Measurements from ENCODE around the gene GNG12.

The GNG12 gene

DNA sequence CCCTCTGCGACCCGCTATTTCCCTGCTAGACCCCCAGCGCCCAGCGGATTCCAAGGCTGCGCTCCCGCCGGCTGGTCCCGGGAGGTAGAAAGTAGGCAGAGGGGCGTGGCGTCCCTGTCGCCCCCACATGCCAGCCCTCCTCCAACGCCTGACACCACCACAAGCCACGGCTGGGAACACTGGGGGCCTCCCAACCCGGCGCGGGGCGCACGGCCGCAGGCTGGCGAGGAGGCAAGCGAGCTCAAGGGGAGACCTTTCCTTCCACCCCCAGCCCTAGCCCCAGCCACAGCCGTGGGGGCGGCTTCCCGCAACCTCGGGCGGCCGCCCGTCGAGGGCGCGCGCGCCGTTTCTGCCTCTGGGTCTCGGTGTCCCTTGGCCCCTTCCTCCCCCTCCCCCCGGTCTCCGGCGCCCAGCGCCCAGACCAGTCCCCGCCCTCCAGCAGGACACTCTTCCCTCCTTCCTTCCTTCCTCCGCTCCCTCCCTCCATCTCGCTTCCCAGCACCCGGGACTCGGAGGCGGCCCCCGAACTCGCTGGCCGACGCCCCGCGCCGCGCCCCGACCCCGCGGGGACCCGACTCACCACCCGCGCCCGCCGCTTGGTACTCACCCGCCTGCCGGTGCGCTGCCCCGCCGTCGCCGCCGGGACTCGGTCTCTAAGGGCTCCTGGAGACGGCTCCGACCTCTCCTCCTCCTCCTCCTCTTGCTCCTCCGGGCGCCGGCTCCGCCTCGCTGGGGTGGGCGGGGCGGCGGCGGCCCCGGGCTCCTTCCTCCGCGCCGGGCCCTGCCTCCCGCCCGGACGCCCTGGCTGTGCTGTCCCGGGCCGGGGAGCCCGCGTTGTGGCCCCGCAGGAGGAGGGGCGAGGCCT is at the start of gene GNG12:
TSS of gene GNG12 (minus strand) at position 731 of the 865 bp plus-strand sequence. CDS start 125,781 bp downstream, outside the sequence.
- DNase-seq (ENCODE audit: low read depth in 4 of 4, low spot score in 1 of 4), result peak in 1 of 4 experiments; percentile 32

DNA sequence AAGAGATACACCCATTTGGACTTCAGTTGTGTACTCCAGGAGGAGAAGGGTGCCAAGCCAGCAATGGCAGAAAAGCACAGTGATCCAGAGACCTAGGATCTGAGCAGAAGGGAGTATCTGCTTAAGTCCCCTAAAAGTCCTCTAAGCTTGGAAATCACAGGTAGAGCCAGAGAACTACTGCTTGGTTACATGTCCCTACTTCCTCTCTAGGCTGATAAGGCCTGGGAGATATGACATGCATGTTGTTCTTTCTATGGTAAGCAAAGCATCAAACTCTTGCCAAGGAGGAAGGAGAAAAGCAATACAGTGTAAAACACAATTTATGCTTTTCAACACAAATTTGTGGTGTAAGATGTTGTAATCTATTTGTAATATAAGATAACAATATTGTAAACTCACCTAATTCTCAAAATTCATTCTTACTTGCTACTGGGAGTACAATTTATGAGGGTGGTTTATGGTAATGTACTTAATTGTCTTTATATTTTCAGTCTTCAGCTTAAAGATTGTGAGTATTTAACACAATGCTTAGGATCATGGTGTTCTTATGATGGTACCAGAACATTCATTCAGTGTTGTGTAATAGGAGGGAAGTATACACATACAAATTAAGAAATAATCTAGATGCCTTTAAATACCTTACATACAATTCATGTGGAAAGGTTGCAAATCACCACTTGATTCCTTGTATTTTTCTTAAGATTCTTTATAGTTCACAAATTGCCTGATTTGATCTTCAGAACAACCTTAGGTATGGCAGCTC is 49.1 kb upstream of the GNG12 start:
- DNase-seq (ENCODE audit: low read depth in 4 of 4, low spot score in 1 of 4), result no peak

GRCh38 chr1:67880056-67880601 is 46.9 kb upstream of the GNG12 start:
- no peak for DNase-seq (ENCODE audit: low read depth in 4 of 4, low spot score in 1 of 4)

DNA sequence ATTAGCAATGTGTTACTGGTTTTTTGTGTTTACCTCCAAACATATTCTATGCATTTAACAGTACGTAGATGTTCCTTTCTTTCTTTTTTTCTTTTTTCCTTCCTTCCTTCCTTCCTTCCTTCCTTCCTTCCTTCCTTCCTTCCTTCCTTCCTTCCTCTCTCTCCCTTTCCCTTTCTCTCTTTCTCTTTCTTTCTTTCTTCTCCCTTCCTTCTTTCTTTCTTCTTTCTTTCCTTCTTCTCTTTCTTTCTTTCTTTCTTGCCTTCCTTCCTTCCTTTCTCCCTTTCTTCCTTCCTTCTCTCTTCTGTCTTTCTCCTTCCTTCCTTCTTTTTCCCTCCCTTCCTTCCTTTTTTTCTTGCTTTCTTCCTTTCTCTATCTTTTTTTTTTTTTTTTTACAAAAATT is 46.2 kb upstream of the GNG12 start:
- DNase-seq (ENCODE audit: low read depth in 4 of 4, low spot score in 1 of 4), result no peak

- DNase-seq (ENCODE audit: low read depth in 4 of 4, low spot score in 1 of 4), result no peak
Observed at GRCh38 chr1:67874501-67875111, 41.3 kb upstream of the GNG12 start.

GRCh38 chr1:67869233-67869632 is 36.0 kb upstream of the GNG12 start:
- DNase-seq (ENCODE audit: low read depth in 4 of 4, low spot score in 1 of 4), result no peak

DNA sequence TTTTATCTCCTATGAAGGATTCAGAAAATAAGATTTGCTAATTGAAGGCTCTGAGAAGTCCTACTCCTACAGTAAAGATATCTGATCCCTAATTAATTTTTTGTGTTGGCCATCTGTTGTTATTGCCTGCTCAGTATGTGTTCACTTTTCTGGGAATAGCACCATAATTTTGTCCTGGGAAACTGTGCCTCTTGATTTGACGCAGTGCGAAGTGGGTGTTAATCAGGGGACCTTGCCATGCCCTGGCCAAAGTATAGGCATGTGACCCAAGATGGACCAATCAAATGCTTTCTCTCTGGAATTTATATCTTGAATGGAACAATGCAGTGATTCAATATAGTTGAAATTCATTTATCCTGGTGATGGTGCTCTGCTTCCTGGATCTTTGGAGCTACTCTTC is 30.4 kb upstream of the GNG12 start:
- DNase-seq (ENCODE audit: low read depth in 4 of 4, low spot score in 1 of 4), result no peak

- DNase-seq (ENCODE audit: low read depth in 4 of 4, low spot score in 1 of 4), result no peak
Observed at GRCh38 chr1:67862685-67863084, 29.4 kb upstream of the GNG12 start.

- no peak for DNase-seq (ENCODE audit: low read depth in 4 of 4, low spot score in 1 of 4)
Observed at GRCh38 chr1:67861856-67862516, 28.7 kb upstream of the GNG12 start.

GRCh38 chr1:67860776-67861175 is 27.5 kb upstream of the GNG12 start:
- no peak for DNase-seq (ENCODE audit: low read depth in 4 of 4, low spot score in 1 of 4)

GRCh38 chr1:67856921-67857320 is 23.7 kb upstream of the GNG12 start:
- DNase-seq (ENCODE audit: low read depth in 4 of 4, low spot score in 1 of 4), result no peak

DNA sequence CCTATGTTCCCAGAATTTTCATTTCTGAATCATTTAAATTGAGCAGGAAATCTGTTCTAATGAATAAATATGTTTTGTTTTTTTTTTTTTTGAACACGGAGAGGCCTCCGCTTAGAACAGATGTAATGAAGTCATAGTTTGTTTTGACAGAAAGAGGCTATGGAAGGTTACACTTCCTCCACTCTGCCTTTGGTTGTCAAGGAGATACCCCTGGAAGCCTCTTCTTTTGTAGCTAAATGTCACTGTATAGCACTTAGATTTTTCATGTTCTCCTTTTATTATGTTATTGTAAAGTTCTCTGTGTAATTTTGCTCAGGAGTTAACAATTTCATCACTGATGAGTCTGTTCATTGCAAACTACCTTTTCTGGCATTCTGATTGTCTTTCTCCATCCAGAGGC is 22.7 kb upstream of the GNG12 start:
- DNase-seq (ENCODE audit: low read depth in 4 of 4, low spot score in 1 of 4), result no peak

GRCh38 chr1:67855444-67855843 is 22.2 kb upstream of the GNG12 start:
- no peak for DNase-seq (ENCODE audit: low read depth in 4 of 4, low spot score in 1 of 4)

DNA sequence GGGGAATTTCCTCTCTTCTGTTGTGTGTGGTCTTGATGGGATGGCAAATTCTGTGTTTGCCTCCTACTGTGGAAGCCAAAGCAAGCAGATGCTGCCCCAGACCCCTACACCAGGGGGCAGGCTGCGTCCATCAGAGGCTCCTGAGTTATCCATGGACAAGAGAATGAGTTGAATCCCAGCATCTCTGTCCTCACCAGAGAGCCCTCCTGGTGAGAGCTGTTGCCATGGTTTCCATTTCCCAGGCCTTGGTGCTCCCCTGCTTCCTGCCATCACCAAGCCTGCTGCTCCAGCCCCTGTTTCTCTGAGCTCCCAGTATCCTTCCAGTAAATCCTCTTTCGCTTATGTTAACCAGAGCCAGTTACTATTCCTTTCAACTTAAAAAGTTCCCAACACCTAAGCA is 20.4 kb upstream of the GNG12 start:
- no peak for DNase-seq (ENCODE audit: low read depth in 4 of 4, low spot score in 1 of 4)

- no peak for DNase-seq (ENCODE audit: low read depth in 4 of 4, low spot score in 1 of 4)
Observed at GRCh38 chr1:67851800-67852199, 18.5 kb upstream of the GNG12 start.

GRCh38 chr1:67850611-67851075 is 17.4 kb upstream of the GNG12 start:
- no peak for DNase-seq (ENCODE audit: low read depth in 4 of 4, low spot score in 1 of 4)

- no peak for DNase-seq (ENCODE audit: low read depth in 4 of 4, low spot score in 1 of 4)
Observed at GRCh38 chr1:67850151-67850551, 16.9 kb upstream of the GNG12 start.

- no peak for DNase-seq (ENCODE audit: low read depth in 4 of 4, low spot score in 1 of 4)
Observed at GRCh38 chr1:67847466-67847865, 14.2 kb upstream of the GNG12 start.

DNA sequence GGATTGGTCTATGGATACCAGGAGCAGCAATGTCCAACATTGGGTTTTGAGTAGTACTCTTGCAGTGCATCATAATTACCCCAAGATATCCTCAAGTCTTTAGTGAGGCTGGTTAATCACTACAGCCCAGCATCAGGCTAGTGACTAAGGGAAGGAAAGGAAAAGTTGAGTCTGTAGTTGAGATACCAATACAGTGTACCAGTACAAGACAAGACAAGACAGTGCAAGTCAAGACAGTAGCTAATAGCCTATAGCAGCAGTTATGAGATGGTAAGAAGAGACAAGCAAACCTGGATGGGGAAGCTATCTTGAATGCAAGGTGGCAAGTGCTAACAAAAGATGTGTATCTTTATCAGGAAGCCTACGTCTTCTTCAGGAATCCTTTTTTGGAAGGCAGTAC is 13.3 kb upstream of the GNG12 start:
- no peak for DNase-seq (ENCODE audit: low read depth in 4 of 4, low spot score in 1 of 4)

DNA sequence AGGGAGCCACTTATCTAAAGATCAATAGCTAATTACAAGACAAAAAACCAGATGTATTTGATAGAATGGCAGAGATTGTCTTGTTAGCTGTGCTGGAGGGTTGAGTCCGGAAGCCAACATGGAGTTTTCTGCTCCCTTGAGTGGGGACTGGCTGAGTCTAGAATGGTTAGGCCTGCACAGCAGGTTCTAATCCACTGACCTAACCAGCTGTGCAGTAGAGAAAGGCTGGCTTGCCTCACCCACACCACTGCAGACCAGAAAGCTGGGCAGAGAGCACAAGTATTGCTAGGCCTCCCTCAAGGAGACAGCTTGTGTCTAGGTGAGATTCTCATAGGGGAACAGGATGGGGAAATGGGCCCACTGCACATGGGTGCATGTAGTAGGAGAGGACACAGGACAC is 11.7 kb upstream of the GNG12 start:
- DNase-seq (ENCODE audit: low read depth in 4 of 4, low spot score in 1 of 4), result no peak

DNA sequence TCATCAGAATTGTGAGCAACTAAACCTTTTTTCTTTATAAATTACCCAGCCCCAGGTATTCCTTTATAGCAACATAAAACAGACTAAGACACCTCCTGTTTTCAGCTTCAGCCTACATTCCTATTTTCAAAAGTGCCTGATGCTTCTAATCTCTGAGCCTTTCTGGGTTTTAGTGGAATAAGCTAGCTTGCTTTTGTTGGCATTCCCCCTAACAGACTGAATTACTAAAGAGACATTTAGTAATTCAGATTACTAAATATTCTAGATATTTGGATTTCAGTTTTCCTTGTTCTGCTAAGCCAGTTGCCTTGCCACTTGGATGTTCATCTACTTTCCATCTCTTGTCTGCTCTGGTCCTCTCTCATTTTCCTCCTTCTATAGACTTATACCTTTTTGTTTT is 10.5 kb upstream of the GNG12 start:
- no peak for DNase-seq (ENCODE audit: low read depth in 4 of 4, low spot score in 1 of 4)
